Stomach (tissue), 9 donors: ENCODE data around the gene NRP1. TPM values are rescaled to one million over a fixed set of nuclear protein-coding genes. Genes with fewer than 3 reads are reported as not detected.
"Not testable (repeated sequence)": the region's sequence is repeated elsewhere in the genome, so short reads cannot be mapped to it uniquely, and the experiment has no call there.

Experiments used
- DNase-seq, 2 donors: peaks; one replicate each; pipeline versions ENCODE4 v3.0.0 to v3.0.0-alpha.2; 2013 to 2019
- H3K27ac ChIP-seq, 5 donors: fragments of 200-600 bp in 4 of 5; sonication (generic) in 4 of 5; one replicate each; pipeline ENCODE4 v1.5.1; 2013 to 2019; ENCODE audit warnings: mild to moderate bottlenecking in 1 of 5, moderate library complexity in 1 of 5
- H3K27me3 ChIP-seq, 3 donors: fragments of 200-600 bp; sonication (generic); one replicate each; pipeline ENCODE4 v1.5.1; 2017 to 2019; ENCODE audit warnings: mixed run types in 1 of 3
- H3K36me3 ChIP-seq, 4 donors: fragments of 200-600 bp; sonication (generic); 1 replicate in 3 of 4; 2 replicates in 1 of 4; pipeline ENCODE4 v1.5.1; 2016 to 2019
- H3K4me1 ChIP-seq, 4 donors: fragments of 200-600 bp; sonication (generic); one replicate each; pipeline ENCODE4 v1.5.1; 2016 to 2019
- H3K4me3 ChIP-seq, 4 donors: fragments of 200-600 bp; sonication (generic) in 3 of 4; one replicate each; pipeline ENCODE4 v1.5.1; 2016 to 2019; ENCODE audit warnings: mild to moderate bottlenecking in 1 of 4
- H3K9me3 ChIP-seq, 4 donors: fragments of 200-600 bp; sonication (generic); one replicate each; pipeline ENCODE4 v1.5.1; 2016 to 2019
- CTCF ChIP-seq, 7 experiments: fragments of 450-650 bp in 4 of 7; fragments of 200-600 bp in 3 of 7; sonication (generic) in 3 of 7; IDR thresholded peaks; one replicate each; pipeline ENCODE4 v1.5.1; 2016 to 2019; ENCODE audit warnings: antibody characterized with exemption in 7 of 7, control low read depth in 2 of 7, mild to moderate bottlenecking in 1 of 7
- EP300 ChIP-seq: sonication (generic); formaldehyde crosslinking; IDR thresholded peaks from one replicate; pipeline ENCODE4 v1.6.1; 2017; ENCODE audit warnings: antibody characterized with exemption
- POLR2A ChIP-seq, 4 donors: fragments of 450-650 bp; IDR thresholded peaks; one replicate each; pipeline ENCODE4 v1.6.1; 2016; ENCODE audit warnings: antibody characterized with exemption in 4 of 4, control low read depth in 2 of 4, mild to moderate bottlenecking in 1 of 4, moderate library complexity in 1 of 4
- POLR2AphosphoS5 ChIP-seq, 3 donors: sonication (generic); formaldehyde crosslinking; IDR thresholded peaks; one replicate each; pipeline ENCODE4 v1.6.1; 2016; ENCODE audit warnings: antibody characterized with exemption in 3 of 3
- WGBS, 5 donors: extraction: QIAGEN DNeasy Blood & Tissue Kit in 3 of 5; methylation state at CpG; one replicate each; pipeline versions ENCODE4 v1.1.5 to v1.1.7; 2013 to 2018; 5-methylcytosine and 5-hydroxymethylcytosine counted together
- intact Hi-C: fragments of 100-400 bp; cut with DNase I; formaldehyde crosslinking; loops from one replicate; pipeline ENCODE4 v1.15.1; 2023; ENCODE audit warnings: low total_unique reads
- polyA plus RNA-seq, 3 donors: library from polyadenylated mRNA; stranded (reverse); fragments of 200-250 nt; gene quantifications; one replicate each; pipeline ENCODE4 v1.2.3, GENCODE V29; 2013
- total RNA-seq, 5 donors: library from RNA; depleted of rRNA; stranded (reverse); fragments of >200 nt; gene quantifications; one replicate each; pipeline versions ENCODE4 v1.1.0 to v1.2.3, GENCODE V29; 2014 to 2016
- donor health status: healthy with polysubstance abuse.
- donor health status: Bipolar disorder and iron deficiency.
- donor health status: healthy.

NRP1 gene
- total and polyA plus RNA-seq, 8 donors, result 4.6 to 94.7 (median 13.0) TPM

DNA sequence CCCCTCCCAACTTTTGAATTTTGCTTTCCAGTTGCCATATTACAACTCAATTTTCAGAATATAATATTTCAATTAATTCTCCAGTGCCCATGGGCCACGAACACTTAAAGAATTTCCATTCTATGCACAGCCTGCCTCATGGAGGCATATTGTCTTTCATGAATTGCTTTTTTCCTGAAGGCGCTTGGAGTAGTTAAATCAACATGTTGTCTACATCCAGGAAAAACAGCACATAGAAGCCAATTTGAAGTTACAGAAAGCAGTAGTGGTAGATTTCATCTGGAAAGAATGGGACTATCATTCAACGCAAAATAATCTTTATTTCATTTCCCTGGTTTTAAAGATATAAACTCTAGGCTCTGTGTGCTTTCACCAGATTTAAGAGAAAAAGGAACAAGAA lies 106.0 kb downstream of the NRP1 start:
- WGBS, 5 donors, result 86 to 96% (median 89%) methylated on average over 3 of the region's 3 CpGs
- intact Hi-C loops, result no loop called here

GRCh38 chr10:33227489-33227888 lies 107.0 kb downstream of the NRP1 start:
- Histone ChIP-seq H3K36me3 (peaks cover 3 to 42% (median 25%) of the 10 kb centered on the region in 4 donors), H3K4me1 (peaks cover 0 to 7% (median 0%) of the 10 kb centered on the region in 4 donors), H3K4me3 (no peak overlapping the region), H3K27me3 (no peaks in the 10 kb centered on the region), H3K27ac (no peak overlapping the region), H3K9me3 (no peaks in the 10 kb centered on the region)
- WGBS, 5 donors, result 46 to 78% (median 68%) methylated on average over 2 of the region's 2 CpGs
- no peak for DNase-seq
- no peak for TF ChIP-seq CTCF (IDR thresholded peaks at IDR 0.05)
- no peak for TF ChIP-seq EP300
- no peak for TF ChIP-seq POLR2AphosphoS5 (IDR thresholded peaks at IDR 0.05)
- no peak for TF ChIP-seq POLR2A (IDR thresholded peaks at IDR 0.05)
- intact Hi-C loops, result no loop called here

More for the DNA sequence above, 106.0 kb downstream of the NRP1 start:
- Histone ChIP-seq H3K27ac (no peak overlapping the region), H3K4me3 (no peak overlapping the region), H3K27me3 (no peaks in the 10 kb centered on the region), H3K9me3 (no peaks in the 10 kb centered on the region), H3K4me1 (peaks cover 0 to 7% (median 0%) of the 10 kb centered on the region in 4 donors), H3K36me3 (peaks cover 3 to 37% (median 21%) of the 10 kb centered on the region in 4 donors)
- TF ChIP-seq POLR2AphosphoS5 (IDR thresholded peaks at IDR 0.05), result no peak
- no peak for TF ChIP-seq POLR2A (IDR thresholded peaks at IDR 0.05)
- no peak for TF ChIP-seq CTCF (IDR thresholded peaks at IDR 0.05)
- TF ChIP-seq EP300, result no peak
- no peak for DNase-seq

DNA sequence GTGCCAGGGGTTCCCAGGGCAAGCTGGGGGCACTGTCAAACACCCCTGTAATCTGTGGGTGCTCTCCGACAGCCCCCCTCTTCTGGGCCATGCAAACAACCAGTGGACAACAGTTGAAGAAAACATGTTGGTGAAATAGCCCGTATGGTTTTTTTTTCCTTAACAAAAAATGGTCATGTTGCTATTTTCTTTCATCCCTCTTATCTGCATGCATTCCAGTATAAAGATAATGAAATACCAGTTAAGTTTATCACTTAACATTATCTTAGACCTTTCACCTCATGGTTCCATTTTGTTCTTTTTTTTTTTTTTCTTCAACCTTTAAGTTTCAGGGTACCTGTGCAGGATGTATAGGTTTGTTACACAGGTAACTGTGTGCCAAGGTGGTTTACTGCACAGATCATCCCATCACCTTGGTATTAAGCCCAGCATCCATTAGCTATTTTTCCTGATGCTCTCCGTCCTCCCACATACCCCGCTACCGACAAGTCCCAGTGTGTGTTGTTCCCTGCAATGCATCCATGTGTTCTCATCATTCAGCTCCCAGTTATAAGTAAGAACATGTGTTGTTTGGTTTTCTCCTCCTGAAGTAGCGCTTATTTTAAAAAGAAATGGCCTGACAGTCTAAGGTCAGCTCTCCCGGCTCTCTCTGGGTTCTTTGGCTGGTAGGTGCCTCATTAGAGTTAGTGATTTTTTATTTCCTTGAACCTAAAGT lies 110.1 kb downstream of the NRP1 start:
- Histone ChIP-seq H3K27ac (peak overlapping the region in 1 of 5 donors; percentile 13), H3K4me3 (no peak overlapping the region), H3K4me1 (peaks cover 0 to 7% (median 0%) of the 10 kb centered on the region in 4 donors), H3K9me3 (no peaks in the 10 kb centered on the region), H3K27me3 (no peaks in the 10 kb centered on the region), H3K36me3 (peaks cover 3 to 52% (median 34%) of the 10 kb centered on the region in 4 donors)
- 73 to 84% (median 76%) methylated on average over 7 of the region's 7 CpGs for WGBS, 5 donors
- TF ChIP-seq POLR2AphosphoS5 (IDR thresholded peaks at IDR 0.05) (no peak), EP300 (no peak), CTCF (IDR thresholded peaks at IDR 0.05) (no peak), POLR2A (IDR thresholded peaks at IDR 0.05) (no peak)
- intact Hi-C loops, result no loop called here
- no peak for DNase-seq

DNA sequence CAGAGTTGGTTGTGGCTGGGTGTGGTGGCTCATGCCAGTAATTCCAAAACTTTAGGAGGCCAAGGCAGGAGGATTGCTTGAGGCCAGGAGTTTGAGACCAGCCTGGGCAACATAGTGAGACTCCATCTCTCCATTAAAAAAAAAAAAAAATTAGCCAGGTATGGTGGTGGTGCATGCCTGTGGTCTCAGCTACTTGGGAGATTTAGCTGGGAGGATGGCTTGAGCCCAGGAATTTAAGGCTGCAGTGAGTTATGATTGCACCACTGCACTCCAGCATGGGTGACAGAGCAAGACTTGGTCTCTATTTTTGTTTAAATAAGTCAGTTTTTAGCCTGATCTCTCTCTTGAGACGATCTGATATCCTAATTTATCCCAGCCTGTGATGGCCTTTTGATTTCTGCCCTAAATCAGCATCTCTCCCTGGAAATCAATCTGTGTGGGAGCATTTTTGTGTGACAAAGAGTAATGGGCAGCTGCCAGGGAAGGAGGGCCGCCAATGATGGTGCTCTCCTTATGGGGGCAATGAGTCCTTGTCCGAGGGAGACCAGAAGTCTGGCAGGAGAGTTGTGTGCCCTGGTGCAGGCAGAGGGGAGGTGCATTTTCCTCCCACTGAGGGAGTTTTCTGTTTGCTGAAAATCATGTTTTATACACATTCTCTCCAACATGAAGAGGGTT lies 111.0 kb downstream of the NRP1 start:
- H3K4me1 ChIP-seq, result peaks cover 0 to 7% (median 0%) of the 10 kb centered on the region in 4 donors
- TF ChIP-seq POLR2A (IDR thresholded peaks at IDR 0.05), result no peak
- TF ChIP-seq EP300, result no peak
- TF ChIP-seq CTCF (IDR thresholded peaks at IDR 0.05), result no peak
- no peak for TF ChIP-seq POLR2AphosphoS5 (IDR thresholded peaks at IDR 0.05)
- intact Hi-C loops, result no loop called here
- H3K4me3 ChIP-seq, result no peak overlapping the region
- peaks cover 3 to 57% (median 37%) of the 10 kb centered on the region in 4 donors for H3K36me3 ChIP-seq
- H3K27me3 ChIP-seq, result no peaks in the 10 kb centered on the region
- no peak for DNase-seq
- 67 to 79% (median 76%) methylated on average over 3 of the region's 3 CpGs for WGBS, 5 donors
- H3K27ac ChIP-seq, result peak overlapping the region in 1 of 5 donors; percentile 13
- no peaks in the 10 kb centered on the region for H3K9me3 ChIP-seq

GRCh38 chr10:33222304-33222703 lies 112.2 kb downstream of the NRP1 start:
- DNase-seq, H3K9me3 ChIP-seq: not testable (repeated sequence)
- peaks cover 3 to 53% (median 37%) of the 10 kb centered on the region in 4 donors for H3K36me3 ChIP-seq

More at GRCh38 chr10:33222304-33222703, 112.2 kb downstream of the NRP1 start:
- H3K27me3 ChIP-seq, H3K4me3 ChIP-seq, H3K27ac ChIP-seq, intact Hi-C loops: not testable (repeated sequence)
- peaks cover 0 to 12% (median under 1%) of the 10 kb centered on the region in 4 donors for H3K4me1 ChIP-seq
- 86 to 96% (median 95%) methylated on average over 9 of the region's 9 CpGs for WGBS, 5 donors
